Body of pancreas (tissue), 4 donors: ENCODE results near the gene FBXO2. TPM values are rescaled to one million over a fixed set of nuclear protein-coding genes. Genes with fewer than 3 reads are reported as not detected.

Experiments
- ATAC-seq: fragments of 150-250 bp; one replicate; pipeline ENCODE4 v1.9.1; 2016
- DNase-seq, 4 donors: peaks; one replicate each; pipeline ENCODE4 v3.0.0-alpha.2; 2019
- H3K27ac ChIP-seq, 4 donors: fragments of 200-600 bp; sonication (generic); 1 replicate in 3 of 4; 2 replicates in 1 of 4; pipeline versions ENCODE4 v1.5.1 to v1.6.1; 2016 to 2019; ENCODE audit warnings: mild to moderate bottlenecking in 1 of 4, mixed read lengths in 1 of 4, moderate library complexity in 1 of 4
- H3K27me3 ChIP-seq, 2 donors: fragments of 200-600 bp; sonication (generic); one replicate each; pipeline ENCODE4 v1.6.0; 2016; ENCODE audit warnings: mild to moderate bottlenecking in 1 of 2
- H3K36me3 ChIP-seq, 2 donors: fragments of 200-600 bp; sonication (generic); replicated peaks in 1 of 2; 2 replicates each; pipeline ENCODE4 v1.5.1; 2016; ENCODE audit warnings: low read depth in 2 of 2; ENCODE audit not compliant: insufficient read depth in 1 of 2
- H3K4me1 ChIP-seq: fragments of 200-600 bp; sonication (generic); one replicate; pipeline ENCODE4 v1.6.0; 2016
- H3K4me3 ChIP-seq, 2 donors: fragments of 200-600 bp; sonication (generic); 1 replicate in 1 of 2; 2 replicates in 1 of 2; pipeline ENCODE4 v1.5.1; 2016 to 2019
- H3K9me3 ChIP-seq, 3 donors: fragments of 200-600 bp; sonication (generic); 1 replicate in 2 of 3; 2 replicates in 1 of 3; pipeline ENCODE4 v1.5.1; 2016
- CTCF ChIP-seq, 7 experiments: fragments of 450-650 bp in 4 of 7; fragments of 200-600 bp in 3 of 7; sonication (generic) in 3 of 7; IDR thresholded peaks; one replicate each; pipeline ENCODE4 v1.5.1; 2016 to 2019; ENCODE audit warnings: antibody characterized with exemption in 7 of 7
- POLR2A ChIP-seq, 3 donors: fragments of 450-650 bp; IDR thresholded peaks; one replicate each; pipeline ENCODE4 v1.6.1; 2016; ENCODE audit warnings: antibody characterized with exemption in 3 of 3, mild to moderate bottlenecking in 2 of 3
- WGBS, 2 donors: methylation state at CpG; one replicate each; pipeline ENCODE4 v1.1.5; 2017; 5-methylcytosine and 5-hydroxymethylcytosine counted together
- intact Hi-C: fragments of 100-400 bp; cut with DNase I; formaldehyde crosslinking; loops from one replicate; pipeline ENCODE4 v1.15.1; 2023
- total RNA-seq, 2 donors: library from RNA; depleted of rRNA; stranded (reverse); fragments of >200 nt; gene quantifications; one replicate each; pipeline ENCODE4 v1.1.0, GENCODE V29; 2016

The FBXO2 gene
- total RNA-seq, 2 donors from 2014 or later = 57.4 to 87.4 TPM

- Histone ChIP-seq H3K36me3 (no peaks in the 10 kb centered on the region), H3K27me3 (no peaks in the 10 kb centered on the region), H3K27ac (no peak overlapping the region), H3K9me3 (no peaks in the 10 kb centered on the region), H3K4me3 (no peak overlapping the region), H3K4me1 (no peaks in the 10 kb centered on the region)
- no peak for TF ChIP-seq CTCF (IDR thresholded peaks at IDR 0.05)
- no peak for DNase-seq
- 43 to 45% methylated on average over 5 to 7 of the region's 7 CpGs for WGBS, 2 donors
- no peak for ATAC-seq
- intact Hi-C loops = no loop called here
Observed at GRCh38 chr1:11600836-11601235, 53.4 kb downstream of the FBXO2 start.

- Histone ChIP-seq H3K27me3 (no peaks in the 10 kb centered on the region), H3K4me3 (no peak overlapping the region), H3K27ac (no peak overlapping the region), H3K4me1 (no peaks in the 10 kb centered on the region), H3K36me3 (no peaks in the 10 kb centered on the region), H3K9me3 (no peaks in the 10 kb centered on the region)
- 72 to 75% methylated on average over 6 of the region's 6 CpGs for WGBS, 2 donors
- ATAC-seq (no peak), DNase-seq (no peak)
- TF ChIP-seq CTCF (IDR thresholded peaks at IDR 0.05) (no peak), POLR2A (IDR thresholded peaks at IDR 0.05) (no peak)
- intact Hi-C loops = no loop called here
Observed at GRCh38 chr1:11599891-11600576, 54.2 kb downstream of the FBXO2 start.

GRCh38 chr1:11598461-11598860 is 55.8 kb downstream of the FBXO2 start:
- H3K36me3 ChIP-seq = no peaks in the 10 kb centered on the region
- DNase-seq = no peak
- TF ChIP-seq CTCF (IDR thresholded peaks at IDR 0.05) (no peak), POLR2A (IDR thresholded peaks at IDR 0.05) (no peak)
- intact Hi-C loops = no loop called here
- no peak overlapping the region for H3K4me3 ChIP-seq
- no peak for ATAC-seq
- H3K4me1 ChIP-seq = no peaks in the 10 kb centered on the region
- H3K9me3 ChIP-seq = no peaks in the 10 kb centered on the region
- H3K27me3 ChIP-seq = no peaks in the 10 kb centered on the region
- WGBS, 2 donors = 74 to 77% methylated on average over 5 of the region's 5 CpGs
- no peak overlapping the region for H3K27ac ChIP-seq

Other genes starting within 250 kb of the FBXO2 start
- under 1 TPM in 1 of 2 donors, not detected in 1; 0.33 TPM for gene DISP3, start 175.3 kb downstream of the FBXO2 start, total RNA-seq
- 10 to 100 TPM; 12.9 to 30.6 TPM for gene FBXO44, start 448 bp upstream of the FBXO2 start, total RNA-seq
- gene FBXO6, start 9.8 kb upstream of the FBXO2 start, total RNA-seq = 1 to 10 TPM; 6.3 to 7.5 TPM
- 10 to 100 TPM in 1 of 2 donors, 1 to 10 TPM in 1; 6.9 to 31.6 TPM for gene MAD2L2, start 26.7 kb upstream of the FBXO2 start, total RNA-seq
- gene DRAXIN, start 37.3 kb upstream of the FBXO2 start, total RNA-seq = not detected
- gene AGTRAP, start 81.7 kb upstream of the FBXO2 start, total RNA-seq = 10 to 100 TPM; 16.8 to 24.6 TPM
- not detected for gene C1orf167, start 107.8 kb upstream of the FBXO2 start, total RNA-seq
- gene MTHFR, start 151.5 kb upstream of the FBXO2 start, total RNA-seq = 10 to 100 TPM; 26.4 to 30.1 TPM
- 10 to 100 TPM in 1 of 2 donors, 1 to 10 TPM in 1; 7.0 to 23.7 TPM for gene CLCN6, start 151.8 kb upstream of the FBXO2 start, total RNA-seq
- 10 to 100 TPM in 1 of 2 donors, not detected in 1; 25.4 TPM for gene NPPA, start 193.4 kb upstream of the FBXO2 start, total RNA-seq
- gene NPPB, start 204.5 kb upstream of the FBXO2 start, total RNA-seq = not detected